Measurements from ENCODE around the gene ARHGAP24. TPM values are rescaled to one million over a fixed set of nuclear protein-coding genes. Genes with fewer than 3 reads are reported as not detected.

The ARHGAP24 gene
- total and polyA plus RNA-seq, 7 donors: 0.46 to 40.4 (median 23.1) TPM

- H3K4me1 ChIP-seq: no peaks in the 10 kb centered on the region
- H3K27me3 ChIP-seq: no peaks in the 10 kb centered on the region
- no peak overlapping the region for H3K4me3 ChIP-seq
- no peak for DNase-seq
- intact Hi-C loops (cut with DNase I): no loop called here
- H3K9me3 ChIP-seq: no peaks in the 10 kb centered on the region
- H3K36me3 ChIP-seq: no peaks in the 10 kb centered on the region
- TF ChIP-seq POLR2A (IDR thresholded peaks at IDR 0.05) (no peak), EP300 (IDR thresholded peaks at IDR 0.05) (no peak), CTCF (IDR thresholded peaks at IDR 0.05) (no peak), POLR2AphosphoS5 (IDR thresholded peaks at IDR 0.05) (no peak)
- H3K27ac ChIP-seq: no peak overlapping the region
- WGBS, 2 donors: 84 to 88% methylated on average over 2 of the region's 2 CpGs
Measured at GRCh38 chr4:85738721-85739120, 263.8 kb downstream of the ARHGAP24 start.

DNA sequence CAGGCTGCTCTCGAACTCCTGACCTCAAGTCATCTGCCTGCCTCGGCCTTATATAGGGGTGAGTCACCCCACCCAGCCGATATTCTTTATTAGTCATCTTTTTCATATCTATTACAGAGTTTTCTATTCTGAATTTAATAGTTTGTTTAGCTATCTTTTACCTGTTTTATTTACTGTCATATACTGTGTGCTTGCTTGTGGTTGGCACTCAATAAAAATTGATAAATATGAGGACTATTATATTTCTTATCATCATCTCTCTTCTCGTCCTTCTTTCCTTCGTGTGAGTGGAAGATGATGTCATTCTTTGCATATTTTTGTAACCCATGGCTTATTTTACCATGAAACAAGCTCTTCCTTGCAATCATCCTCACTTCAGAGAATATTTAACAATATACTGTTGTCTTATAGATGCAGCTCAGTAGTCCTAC lies 265.5 kb downstream of the ARHGAP24 start:
- no peaks in the 10 kb centered on the region for H3K36me3 ChIP-seq
- DNase-seq: no peak
- no peak overlapping the region for H3K4me3 ChIP-seq
- no peak for TF ChIP-seq POLR2A (IDR thresholded peaks at IDR 0.05)
- TF ChIP-seq CTCF (IDR thresholded peaks at IDR 0.05): no peak
- TF ChIP-seq EP300 (IDR thresholded peaks at IDR 0.05): no peak
- no peak for TF ChIP-seq POLR2AphosphoS5 (IDR thresholded peaks at IDR 0.05)
- H3K27ac ChIP-seq: no peak overlapping the region
- H3K9me3 ChIP-seq: no peaks in the 10 kb centered on the region
- no peaks in the 10 kb centered on the region for H3K4me1 ChIP-seq
- WGBS, 2 donors: 68 to 69% methylated on average over 5 of the region's 5 CpGs
- intact Hi-C loops (cut with DNase I): no loop called here
- H3K27me3 ChIP-seq: no peaks in the 10 kb centered on the region

DNA sequence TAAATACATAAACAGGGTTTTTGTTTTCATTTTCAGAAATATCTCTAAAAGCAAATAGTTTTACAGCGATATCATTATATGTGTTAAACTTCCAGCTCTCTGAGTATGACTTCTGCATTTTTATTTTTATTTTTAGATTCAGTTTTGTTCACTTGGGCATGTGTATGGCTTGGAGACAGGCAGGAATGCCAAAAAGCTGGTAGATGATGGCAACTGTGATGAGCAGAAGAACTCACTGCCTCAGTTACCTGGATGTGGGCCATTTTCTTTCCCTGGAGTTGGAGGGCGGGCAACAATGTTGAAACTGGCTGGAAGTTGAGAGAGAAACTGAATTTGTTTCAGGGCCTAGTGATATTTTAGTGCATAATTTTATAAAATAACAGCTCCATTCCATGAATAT lies 266.4 kb downstream of the ARHGAP24 start:
- intact Hi-C loops (cut with DNase I): no loop called here
- H3K36me3 ChIP-seq: no peaks in the 10 kb centered on the region
- no peaks in the 10 kb centered on the region for H3K27me3 ChIP-seq
- no peak overlapping the region for H3K4me3 ChIP-seq
- no peaks in the 10 kb centered on the region for H3K4me1 ChIP-seq
- H3K9me3 ChIP-seq: no peaks in the 10 kb centered on the region
- peak overlapping the region in 1 of 4 donors; percentile 18 for H3K27ac ChIP-seq
- no peak for DNase-seq
- TF ChIP-seq POLR2A (IDR thresholded peaks at IDR 0.05) (no peak), EP300 (IDR thresholded peaks at IDR 0.05) (no peak), CTCF (IDR thresholded peaks at IDR 0.05) (no peak), POLR2AphosphoS5 (IDR thresholded peaks at IDR 0.05) (no peak)
- WGBS, 2 donors: 87 to 94% methylated on average over 2 of the region's 2 CpGs

DNA sequence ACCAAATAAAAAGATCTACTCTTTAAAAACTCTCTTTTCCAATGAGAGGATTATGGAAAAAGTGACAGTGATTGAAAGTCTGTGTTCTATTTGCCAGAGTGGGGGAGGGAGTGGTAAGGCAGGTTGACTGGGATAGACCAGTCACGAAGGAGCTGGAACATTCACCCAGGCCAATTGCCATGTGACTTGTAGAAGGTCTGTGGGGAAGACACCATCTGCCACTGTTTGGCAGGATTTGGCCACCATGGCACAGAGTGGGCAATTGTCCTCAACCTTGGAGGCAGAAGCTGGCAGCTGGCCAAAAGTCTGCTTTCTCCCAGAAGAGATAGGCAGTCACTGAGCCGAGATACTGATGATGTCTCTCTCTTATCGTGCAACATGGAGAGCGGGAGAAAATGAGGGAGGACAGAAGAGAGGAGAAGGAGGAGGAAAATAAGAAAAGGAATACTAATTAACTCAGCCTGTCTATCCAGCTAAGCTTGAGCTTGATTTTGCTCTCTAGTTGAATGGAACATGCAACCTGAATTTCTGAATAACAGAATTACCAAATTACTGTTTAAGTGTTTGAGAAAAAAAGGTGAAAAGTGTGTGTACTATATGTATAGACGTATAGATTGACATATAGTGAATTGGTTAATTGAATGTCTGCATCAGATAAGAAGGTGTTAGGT lies 267.1 kb downstream of the ARHGAP24 start:
- Histone ChIP-seq H3K4me3 (no peak overlapping the region), H3K36me3 (no peaks in the 10 kb centered on the region), H3K9me3 (no peaks in the 10 kb centered on the region), H3K27ac (no peak overlapping the region), H3K27me3 (no peaks in the 10 kb centered on the region), H3K4me1 (no peaks in the 10 kb centered on the region)
- TF ChIP-seq POLR2A (IDR thresholded peaks at IDR 0.05) (no peak), EP300 (IDR thresholded peaks at IDR 0.05) (no peak), POLR2AphosphoS5 (IDR thresholded peaks at IDR 0.05) (no peak), CTCF (IDR thresholded peaks at IDR 0.05) (no peak)
- 89 to 91% methylated on average over 5 of the region's 5 CpGs for WGBS, 2 donors
- intact Hi-C loops (cut with DNase I): no loop called here
- DNase-seq: peak; percentile 70

- Histone ChIP-seq H3K27me3 (no peaks in the 10 kb centered on the region), H3K27ac (peak overlapping the region in 1 of 4 donors; percentile 2), H3K4me3 (no peak overlapping the region), H3K36me3 (no peaks in the 10 kb centered on the region), H3K4me1 (no peaks in the 10 kb centered on the region), H3K9me3 (no peaks in the 10 kb centered on the region)
- no peak for TF ChIP-seq POLR2A (IDR thresholded peaks at IDR 0.05)
- no peak for TF ChIP-seq CTCF (IDR thresholded peaks at IDR 0.05)
- TF ChIP-seq EP300 (IDR thresholded peaks at IDR 0.05): no peak
- no peak for TF ChIP-seq POLR2AphosphoS5 (IDR thresholded peaks at IDR 0.05)
- no peak for DNase-seq
- intact Hi-C loops (cut with DNase I): loop anchor here (5.0 kb wide), 1 partner anchor 663 kb away; no protein-coding TSS in a partner anchor
- WGBS, 2 donors: 80 to 81% methylated on average over 6 of the region's 6 CpGs
Measured at GRCh38 chr4:85744950-85745349, 270.0 kb downstream of the ARHGAP24 start.
